Measurements from ENCODE around the gene RERE. TPM values are rescaled to one million over a fixed set of nuclear protein-coding genes. Genes with fewer than 3 reads are reported as not detected.

The RERE gene
- total RNA-seq, 1 experiment from 2014 or later = 40.6 TPM

- Histone ChIP-seq H3K4me2 (ENCODE audit: low read length) (no peak overlapping the region), H3K36me3 (ENCODE audit: control insufficient read depth in 1 of 2, insufficient read depth in 2 of 2, low read length in 2 of 2) (no peaks in the 10 kb centered on the region), H3K79me2 (ENCODE audit: insufficient read depth, low read length) (no peaks in the 10 kb centered on the region), H3K4me3 (replicated peaks in 1 of 2; ENCODE audit: low read depth in 1 of 2, low read length in 2 of 2) (no peak overlapping the region), H3K27ac (ENCODE audit: low read depth, low read length) (no peak overlapping the region), H3K9ac (ENCODE audit: low read length) (no peak overlapping the region), H3K27me3 (ENCODE audit: insufficient read depth, low read length) (no peaks in the 10 kb centered on the region), H3K9me3 (ENCODE audit: control insufficient read depth in 1 of 2, insufficient read depth in 1 of 2, low read depth in 1 of 2, low read length in 2 of 2) (no peaks in the 10 kb centered on the region), H2AFZ (ENCODE audit: low read depth, low read length, poor library complexity, severe bottlenecking) (no peak overlapping the region), H3K4me1 (ENCODE audit: control insufficient read depth in 1 of 2, insufficient read depth in 2 of 2, low read length in 2 of 2) (no peaks in the 10 kb centered on the region), H4K20me1 (ENCODE audit: insufficient read depth) (no peaks in the 10 kb centered on the region), H3K9me2 (ENCODE audit: insufficient read depth) (no peaks in the 10 kb centered on the region)
- no peak for DNase-seq (ENCODE audit: low read depth, low spot score)
- ChIA-PET POLR2A (no interaction called here), RAD21 (ENCODE audit: low non-redundant PET in 1 of 2, low total read pairs in 2 of 2, uncharacterized antibody in 2 of 2, unreplicated experiment in 2 of 2) (no interaction called here), CTCF (interaction anchor here (2.1 kb wide), 1 partner anchor 175 kb away, joined by 5 read pairs; no protein-coding TSS in a partner anchor)
- TF ChIP-seq EZH2 (IDR thresholded peaks at IDR 0.05) = no peak
- TF ChIP-seq REST (IDR thresholded peaks at IDR 0.05; ENCODE audit: low read depth) = no peak
- TF ChIP-seq TCF7L2 (IDR thresholded peaks at IDR 0.05; ENCODE audit: borderline replicate concordance, extremely low read depth, insufficient read depth, insufficient read length) = no peak
- TF ChIP-seq ZBTB33 (IDR thresholded peaks at IDR 0.05; ENCODE audit: extremely low read depth, insufficient replicate concordance, low read length) = no peak
- no peak for TF ChIP-seq MAX (IDR thresholded peaks at IDR 0.05)
- TF ChIP-seq SP1 (IDR thresholded peaks at IDR 0.05; ENCODE audit: low read depth) = no peak
- TF ChIP-seq CEBPB (IDR thresholded peaks at IDR 0.05; ENCODE audit: low read depth) = no peak
- TF ChIP-seq SIN3A (IDR thresholded peaks at IDR 0.05; ENCODE audit: low read depth) = no peak
- no peak for TF ChIP-seq EGR1 (IDR thresholded peaks at IDR 0.05; ENCODE audit: low read depth)
- no peak for TF ChIP-seq RAD21 (IDR thresholded peaks at IDR 0.05; ENCODE audit: low read depth)
- TF ChIP-seq YY1 (IDR thresholded peaks at IDR 0.05; ENCODE audit: extremely low read depth, insufficient replicate concordance, low read depth, low read length) = no peak
- TF ChIP-seq JUND (IDR thresholded peaks at IDR 0.05) = no peak
- no peak for TF ChIP-seq ATF3 (IDR thresholded peaks at IDR 0.05)
- TF ChIP-seq FOSL1 (IDR thresholded peaks at IDR 0.05; ENCODE audit: low read depth) = no peak
- no peak for TF ChIP-seq CTCF (IDR thresholded peaks at IDR 0.05 in 2 of 3, conservative IDR thresholded peaks at IDR 0.05 in 1 of 3; ENCODE audit: borderline replicate concordance in 1 of 3, insufficient read depth in 1 of 3, low read depth in 2 of 3, low read length in 2 of 3)
- no peak for ATAC-seq
- BruUV-seq (replicated peaks) = no TSS peak
- intact Hi-C loops (cut with micrococcal nuclease) = no loop called here
Measured at GRCh38 chr1:8551057-8551456, 266.4 kb downstream of the RERE start.
